Ectodermal cell (in vitro differentiated cells): ENCODE measurements around the gene CD9.

Experiments
- H3K27ac ChIP-seq: 2 replicates; pipeline ENCODE4 v1.7.0; 2013; ENCODE audit warnings: mild to moderate bottlenecking, low read depth, low read length; ENCODE audit not compliant: insufficient read depth, poor library complexity, severe bottlenecking
- H3K27me3 ChIP-seq: 2 replicates; pipeline ENCODE4 v1.7.0; 2013; ENCODE audit warnings: mild to moderate bottlenecking, low read length; ENCODE audit not compliant: insufficient read depth, control insufficient read depth, poor library complexity, severe bottlenecking
- H3K36me3 ChIP-seq: one replicate; pipeline ENCODE4 v1.7.0; 2013; ENCODE audit warnings: low read length; ENCODE audit not compliant: control insufficient read depth, insufficient read depth
- H3K4me1 ChIP-seq: one replicate; pipeline ENCODE4 v1.7.0; 2013; ENCODE audit warnings: low read length; ENCODE audit not compliant: control insufficient read depth, insufficient read depth
- H3K4me3 ChIP-seq: 2 replicates; pipeline ENCODE4 v1.7.0; 2013; ENCODE audit warnings: low read depth, low read length, control low read depth; ENCODE audit not compliant: insufficient read depth
- H3K9me3 ChIP-seq: 2 replicates; pipeline ENCODE4 v1.7.0; 2013; ENCODE audit warnings: mild to moderate bottlenecking, low read length, moderate library complexity; ENCODE audit not compliant: control insufficient read depth
- WGBS, 2 experiments: methylation state at CpG; one replicate each; pipeline ENCODE4 v1.1.7; 2013; ENCODE audit warnings: missing lambda C conversion rate in 2 of 2; 5-methylcytosine and 5-hydroxymethylcytosine counted together

The CD9 gene

DNA sequence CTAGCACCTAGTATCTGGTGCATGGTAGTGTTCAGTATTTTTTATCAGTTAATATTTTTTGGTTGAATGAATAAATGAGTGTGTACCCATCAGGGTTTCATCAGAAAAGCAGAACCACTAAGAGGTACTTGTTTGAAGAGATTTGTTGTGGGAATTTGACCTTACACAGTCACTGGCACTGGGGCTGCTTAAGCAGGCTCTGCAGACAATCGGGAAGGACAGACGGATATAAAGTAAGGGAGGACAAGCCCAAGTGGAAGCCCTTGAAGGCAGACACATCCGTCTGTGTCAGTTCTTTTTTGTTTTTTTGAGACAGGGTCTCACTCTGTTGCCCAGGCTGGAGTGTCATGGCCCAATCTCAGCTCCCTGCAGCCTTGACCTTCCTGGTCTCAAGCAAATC is 38.7 kb downstream of the CD9 start:
- H3K27me3 ChIP-seq = no peaks in the 10 kb centered on the region
- 92 to 95% methylated on average over 3 of the region's 3 CpGs for WGBS, 2 experiments
- peaks cover under 1% of the 10 kb centered on the region for H3K4me1 ChIP-seq
- no peak overlapping the region for H3K4me3 ChIP-seq
- no peak overlapping the region for H3K27ac ChIP-seq
- no peaks in the 10 kb centered on the region for H3K36me3 ChIP-seq
- H3K9me3 ChIP-seq = no peaks in the 10 kb centered on the region

DNA sequence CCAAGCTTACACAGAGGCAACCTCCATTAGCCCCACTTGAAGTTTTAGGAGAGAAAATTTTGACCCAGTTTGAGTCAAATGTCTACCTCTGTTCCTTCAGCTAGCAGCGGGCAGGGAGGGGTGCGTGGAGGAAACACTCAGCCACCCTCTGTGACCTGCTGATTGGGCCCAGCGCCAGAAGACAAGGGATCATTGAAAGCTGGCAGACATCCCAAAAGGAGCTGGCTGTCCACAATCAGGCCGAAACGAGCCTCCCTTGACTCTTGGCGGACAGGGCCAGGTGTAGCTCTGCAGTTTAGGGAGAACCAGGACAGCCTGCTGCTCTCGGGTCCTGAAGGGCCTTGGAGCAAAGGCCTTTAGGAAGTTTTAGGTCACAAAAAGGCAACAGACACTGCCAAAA is 41.3 kb downstream of the CD9 start:
- no peak overlapping the region for H3K27ac ChIP-seq
- H3K4me3 ChIP-seq = no peak overlapping the region
- no peaks in the 10 kb centered on the region for H3K9me3 ChIP-seq
- H3K27me3 ChIP-seq = no peaks in the 10 kb centered on the region
- 90 to 91% methylated on average over 7 of the region's 7 CpGs for WGBS, 2 experiments
- no peaks in the 10 kb centered on the region for H3K4me1 ChIP-seq
- H3K36me3 ChIP-seq = no peaks in the 10 kb centered on the region

DNA sequence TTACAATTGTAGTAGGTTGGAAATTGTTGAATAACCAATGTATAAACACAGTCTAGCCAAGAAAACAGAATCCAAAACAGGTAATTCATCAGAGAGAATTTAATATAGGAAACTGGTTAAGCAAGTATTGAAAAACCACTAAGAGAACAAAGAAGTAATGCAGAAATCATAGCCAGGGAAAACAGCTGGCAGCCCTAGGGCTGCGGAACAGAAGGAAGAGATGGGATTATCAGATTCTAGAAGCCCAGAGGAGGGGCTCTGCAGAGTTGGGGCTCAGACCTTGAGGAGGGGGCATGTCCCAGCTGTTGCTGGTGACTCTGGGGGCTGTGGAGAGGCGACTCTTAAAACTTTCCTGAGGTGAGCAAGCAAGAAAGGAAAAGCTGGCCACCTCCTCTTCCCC is 49.4 kb downstream of the CD9 start:
- Histone ChIP-seq H3K36me3 (no peaks in the 10 kb centered on the region), H3K9me3 (no peaks in the 10 kb centered on the region), H3K27ac (no peak overlapping the region), H3K4me3 (no peak overlapping the region), H3K4me1 (no peaks in the 10 kb centered on the region), H3K27me3 (no peaks in the 10 kb centered on the region)
- WGBS, 2 experiments = 86 to 93% methylated on average over 2 of the region's 2 CpGs

DNA sequence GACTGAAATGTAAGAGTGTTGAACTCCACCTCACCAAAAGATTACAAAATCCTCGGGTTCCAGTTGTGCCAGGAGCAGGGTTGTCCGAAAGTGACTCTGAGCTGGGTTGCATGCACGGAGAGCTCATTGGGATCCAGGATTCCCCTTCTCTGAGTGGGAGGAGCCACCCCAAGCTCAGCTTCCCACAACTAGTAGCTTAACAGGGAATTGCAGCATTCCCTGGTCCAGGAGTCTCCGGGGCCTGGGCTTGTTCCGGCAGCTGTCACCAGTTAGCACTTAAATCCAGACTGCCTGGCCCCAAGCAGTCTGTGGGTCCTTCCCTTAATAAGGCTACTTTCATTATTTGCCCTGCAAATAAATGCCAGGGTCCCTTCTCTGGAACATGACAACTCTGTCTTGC is 50.1 kb downstream of the CD9 start:
- Histone ChIP-seq H3K4me3 (no peak overlapping the region), H3K27ac (no peak overlapping the region), H3K27me3 (no peaks in the 10 kb centered on the region), H3K36me3 (no peaks in the 10 kb centered on the region), H3K4me1 (no peaks in the 10 kb centered on the region), H3K9me3 (no peaks in the 10 kb centered on the region)
- WGBS, 2 experiments = 79 to 82% methylated on average over 5 of the region's 5 CpGs

DNA sequence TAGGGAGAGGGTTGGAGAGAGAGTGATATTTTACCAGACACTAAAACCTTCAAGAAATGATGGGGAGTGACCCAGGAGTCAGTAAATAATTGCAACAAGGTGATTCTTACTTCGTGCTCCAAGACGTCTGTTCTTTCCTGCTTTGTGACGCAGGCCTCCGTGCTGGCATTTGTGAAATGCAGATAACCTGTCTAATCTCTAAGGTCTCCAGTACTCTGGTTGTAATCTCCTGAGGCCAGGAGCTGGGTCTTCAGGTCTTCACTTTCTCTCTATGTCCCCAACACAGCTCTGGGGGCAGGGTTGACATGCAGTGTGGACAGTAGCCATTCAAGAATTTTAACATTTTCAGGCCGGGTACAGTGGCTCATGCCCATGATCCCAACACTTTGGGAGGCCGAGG is 53.1 kb downstream of the CD9 start:
- H3K36me3 ChIP-seq = no peaks in the 10 kb centered on the region
- H3K9me3 ChIP-seq = no peaks in the 10 kb centered on the region
- WGBS, 2 experiments = 91 to 94% methylated on average over 6 of the region's 6 CpGs
- H3K4me1 ChIP-seq = no peaks in the 10 kb centered on the region
- no peaks in the 10 kb centered on the region for H3K27me3 ChIP-seq
- H3K4me3 ChIP-seq = no peak overlapping the region
- H3K27ac ChIP-seq = no peak overlapping the region

DNA sequence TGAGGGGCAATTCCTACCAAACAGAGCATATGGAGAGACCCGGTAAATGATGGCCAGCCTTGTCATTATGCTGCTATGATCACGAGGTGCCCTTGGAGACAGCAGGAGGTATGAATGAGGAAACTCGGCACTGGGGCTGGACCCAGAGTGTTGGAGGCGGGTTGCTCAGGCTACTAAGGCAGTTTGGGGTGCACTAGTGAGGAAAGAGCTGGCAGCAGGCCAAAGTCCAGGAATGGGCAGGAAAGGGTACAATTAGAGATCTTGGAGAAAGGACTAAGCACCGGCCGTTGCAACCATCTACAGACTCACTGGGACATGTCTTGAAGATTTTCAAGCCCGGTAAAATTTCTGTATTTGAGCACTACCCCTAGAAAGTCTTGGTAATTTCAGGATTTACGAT is 54.3 kb downstream of the CD9 start:
- no peaks in the 10 kb centered on the region for H3K4me1 ChIP-seq
- WGBS, 2 experiments = 93 to 94% methylated on average over 8 of the region's 8 CpGs
- no peaks in the 10 kb centered on the region for H3K36me3 ChIP-seq
- H3K4me3 ChIP-seq = no peak overlapping the region
- no peaks in the 10 kb centered on the region for H3K27me3 ChIP-seq
- no peaks in the 10 kb centered on the region for H3K9me3 ChIP-seq
- H3K27ac ChIP-seq = no peak overlapping the region

DNA sequence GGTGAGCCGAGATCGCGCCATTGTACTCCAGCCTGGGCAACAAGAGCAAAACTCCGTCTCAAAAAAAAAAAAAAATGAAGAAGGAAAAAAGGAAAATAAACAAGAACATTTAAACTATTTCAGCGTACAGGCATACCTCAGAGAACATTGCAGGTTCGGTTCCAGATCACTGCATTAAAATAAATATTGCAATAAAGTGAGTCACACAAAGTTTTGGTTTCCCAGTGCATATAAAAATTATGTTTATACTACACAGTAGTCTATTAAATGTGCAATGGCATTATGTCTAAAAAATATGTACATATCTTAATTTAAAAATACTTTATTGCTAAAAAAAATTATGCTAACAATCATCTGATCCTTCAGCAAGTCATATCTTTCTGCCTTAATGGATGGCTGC is 56.8 kb downstream of the CD9 start:
- 90 to 97% methylated on average over 4 to 6 of the region's 6 CpGs for WGBS, 2 experiments
- Histone ChIP-seq H3K4me1 (no peaks in the 10 kb centered on the region), H3K27ac (no peak overlapping the region), H3K9me3 (no peaks in the 10 kb centered on the region), H3K36me3 (no peaks in the 10 kb centered on the region), H3K4me3 (no peak overlapping the region), H3K27me3 (no peaks in the 10 kb centered on the region)

DNA sequence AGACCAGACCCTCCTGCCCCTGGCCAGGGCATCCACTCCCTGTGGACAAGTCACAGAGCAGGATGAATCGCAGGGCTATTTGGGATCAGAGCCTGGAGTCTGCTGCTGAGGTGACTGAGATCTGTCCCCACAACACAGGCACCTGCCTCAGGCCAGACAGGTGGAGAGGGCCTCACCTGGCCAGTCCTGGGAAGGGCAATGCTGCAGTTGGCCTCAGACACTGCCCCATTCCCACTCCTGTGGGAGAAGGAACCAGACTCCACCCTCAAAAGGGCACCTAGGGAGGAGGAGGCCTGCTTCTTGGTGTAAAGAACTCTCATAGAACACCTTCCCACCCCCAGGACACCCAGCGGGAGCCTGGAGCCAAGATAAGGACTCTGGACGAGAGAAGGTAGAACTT is 62.0 kb downstream of the CD9 start:
- H3K9me3 ChIP-seq = no peaks in the 10 kb centered on the region
- no peak overlapping the region for H3K4me3 ChIP-seq
- H3K36me3 ChIP-seq = no peaks in the 10 kb centered on the region
- H3K4me1 ChIP-seq = peaks cover 4% of the 10 kb centered on the region
- 86 to 89% methylated on average over 3 of the region's 3 CpGs for WGBS, 2 experiments
- H3K27me3 ChIP-seq = no peaks in the 10 kb centered on the region
- H3K27ac ChIP-seq = no peak overlapping the region

DNA sequence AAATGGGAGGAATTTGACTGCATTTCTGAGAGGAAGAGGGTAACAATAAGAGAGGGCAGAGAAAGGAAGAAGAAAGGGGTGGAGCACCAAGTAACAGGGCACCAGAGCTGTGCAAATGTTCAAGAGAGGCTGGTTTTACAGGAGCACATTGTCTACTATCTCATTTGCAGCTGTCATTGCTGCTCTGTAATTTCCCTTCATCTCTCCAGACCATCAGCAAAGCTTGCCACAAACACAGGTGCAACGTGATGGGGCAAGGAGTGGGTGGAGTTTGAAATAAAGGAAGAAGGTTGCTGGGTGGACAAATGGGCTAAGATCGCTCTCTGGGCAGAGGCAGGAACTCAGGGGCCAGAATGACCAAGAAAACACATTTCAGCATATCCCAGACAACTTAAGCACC is 62.4 kb downstream of the CD9 start:
- Histone ChIP-seq H3K4me3 (no peak overlapping the region), H3K9me3 (no peaks in the 10 kb centered on the region), H3K36me3 (no peaks in the 10 kb centered on the region), H3K27me3 (no peaks in the 10 kb centered on the region), H3K27ac (no peak overlapping the region), H3K4me1 (peaks cover 4% of the 10 kb centered on the region)
- WGBS, 2 experiments = 68 to 71% methylated on average over 2 of the region's 2 CpGs

DNA sequence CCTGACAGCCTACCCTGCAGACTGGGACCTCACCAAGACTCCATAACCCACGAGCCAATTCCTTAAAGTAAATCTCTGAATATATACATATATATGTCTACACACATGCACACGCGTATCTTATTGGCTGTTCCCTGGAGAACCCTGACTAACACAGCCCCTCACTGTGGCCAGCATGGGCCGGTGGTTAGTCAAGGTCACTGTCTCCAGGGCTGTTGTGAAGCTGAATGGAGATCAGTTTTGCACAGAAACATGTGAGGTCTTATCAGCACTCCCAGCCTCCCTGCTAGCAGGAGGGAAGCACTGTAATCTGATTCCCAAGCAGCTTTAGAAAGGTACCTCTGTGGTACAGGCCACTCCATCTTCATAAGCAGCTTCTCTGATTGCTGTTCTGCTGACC is 63.7 kb downstream of the CD9 start:
- 83 to 88% methylated on average over 3 to 4 of the region's 4 CpGs for WGBS, 2 experiments
- H3K4me1 ChIP-seq = peaks cover 11% of the 10 kb centered on the region
- no peak overlapping the region for H3K27ac ChIP-seq
- no peak overlapping the region for H3K4me3 ChIP-seq
- H3K36me3 ChIP-seq = no peaks in the 10 kb centered on the region
- H3K27me3 ChIP-seq = no peaks in the 10 kb centered on the region
- H3K9me3 ChIP-seq = no peaks in the 10 kb centered on the region

DNA sequence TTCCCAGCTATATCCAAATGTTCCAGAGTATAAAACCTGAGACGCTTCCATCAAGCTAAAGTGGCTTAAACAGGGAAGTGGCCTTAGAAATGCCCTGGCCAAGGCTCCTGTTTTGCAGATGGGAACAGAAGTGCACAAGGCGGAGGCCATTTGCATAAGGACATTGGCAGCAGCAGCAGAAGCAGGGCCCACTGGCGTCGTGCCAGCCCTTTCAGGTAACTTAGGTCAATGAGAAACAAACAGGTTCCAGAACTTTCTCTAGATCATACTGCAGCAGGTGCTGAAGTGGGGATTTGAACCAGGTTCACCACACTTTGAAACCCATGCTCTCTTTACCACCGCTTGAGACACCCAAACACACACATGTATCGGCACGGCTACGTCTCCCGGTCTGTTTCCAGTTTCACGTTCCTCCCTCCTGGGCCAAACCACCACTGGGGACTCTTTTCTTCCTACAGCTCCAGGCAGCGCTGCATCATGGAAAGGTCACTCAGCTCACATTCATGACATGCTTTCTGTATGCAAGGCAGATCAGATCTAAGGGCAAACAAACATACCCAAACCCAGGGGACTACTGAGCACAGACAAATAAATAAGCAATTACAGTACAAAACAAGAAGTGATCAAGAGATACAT is 64.3 kb downstream of the CD9 start:
- Histone ChIP-seq H3K9me3 (no peaks in the 10 kb centered on the region), H3K36me3 (no peaks in the 10 kb centered on the region), H3K27ac (no peak overlapping the region), H3K4me1 (peaks cover 11% of the 10 kb centered on the region), H3K27me3 (no peaks in the 10 kb centered on the region), H3K4me3 (no peak overlapping the region)
- WGBS, 2 experiments = 86 to 91% methylated on average over 11 of the region's 11 CpGs
